CD4-positive, alpha-beta T cell treated with Interleukin-2 at 100 ng/mL for 4 hours (primary cell): Measurements from ENCODE around the gene AP1M1.

Experiments used
- DNase-seq: peaks from one replicate; pipeline ENCODE4 v3.0.0-alpha.2; 2020; ENCODE audit warnings: low spot score

AP1M1 gene

GRCh38 chr19:16185123-16185767 is 12.5 kb upstream of the AP1M1 start, which contains the start of gene FAM32A:
Gene FAM32A, plus strand, starts transcription at chr19:16185410. Its CDS starts 33 bp downstream, at chr19:16185443.
- DNase-seq: peak; percentile 100

GRCh38 chr19:16185768-16186123 is 12.0 kb upstream of the AP1M1 start:
- peak; percentile 24 for DNase-seq

- DNase-seq: no peak
Observed at GRCh38 chr19:16188521-16188920, 9.2 kb upstream of the AP1M1 start.

- no peak for DNase-seq
Observed at GRCh38 chr19:16190198-16190597, 7.5 kb upstream of the AP1M1 start.

- DNase-seq: no peak
Observed at GRCh38 chr19:16190736-16191135, 7.0 kb upstream of the AP1M1 start.

GRCh38 chr19:16191216-16191908 is 6.3 kb upstream of the AP1M1 start:
- DNase-seq: no peak

- DNase-seq: no peak
Observed at GRCh38 chr19:16193466-16193865, 4.2 kb upstream of the AP1M1 start.

- DNase-seq: no peak
Observed at GRCh38 chr19:16197188-16197621, 506 bp upstream of the AP1M1 start.

GRCh38 chr19:16198370-16198651 is 600 bp downstream of the AP1M1 start:
- DNase-seq: no peak

GRCh38 chr19:16199275-16199932 is 1.7 kb downstream of the AP1M1 start:
- no peak for DNase-seq

- DNase-seq: no peak
Observed at GRCh38 chr19:16200038-16201010, 2.6 kb downstream of the AP1M1 start.

- no peak for DNase-seq
Observed at GRCh38 chr19:16201011-16201391, 3.3 kb downstream of the AP1M1 start.

- DNase-seq: no peak
Observed at GRCh38 chr19:16202320-16203255, 4.9 kb downstream of the AP1M1 start.

GRCh38 chr19:16203256-16204004 is 5.7 kb downstream of the AP1M1 start:
- no peak for DNase-seq

GRCh38 chr19:16204005-16204294 is 6.2 kb downstream of the AP1M1 start:
- no peak for DNase-seq

- no peak for DNase-seq
Observed at GRCh38 chr19:16205205-16206045, 7.7 kb downstream of the AP1M1 start.

- no peak for DNase-seq
Observed at GRCh38 chr19:16206046-16206605, 8.4 kb downstream of the AP1M1 start.

- DNase-seq: no peak
Observed at GRCh38 chr19:16206637-16207036, 8.9 kb downstream of the AP1M1 start.

- no peak for DNase-seq
Observed at GRCh38 chr19:16207063-16207462, 9.4 kb downstream of the AP1M1 start.
